Coronary artery (tissue), 2 donors: ENCODE results near the gene RPS24.
A peak's percentile ranks its signal among the peaks of the same experiment; 100 is the strongest.

ENCODE experiments used
- DNase-seq: peaks from one replicate; pipeline ENCODE4 v3.0.0-alpha.2; 2017; ENCODE audit warnings: low spot score
- H3K27ac ChIP-seq, 2 donors: fragments of 200-600 bp; sonication (generic); one replicate each; pipeline ENCODE4 v1.5.1; 2016 to 2019
- H3K4me3 ChIP-seq: fragments of 200-600 bp; sonication (generic); 2 replicates; pipeline ENCODE4 v1.5.1; 2016; ENCODE audit warnings: mild to moderate bottlenecking, moderate library complexity
- CTCF ChIP-seq: fragments of 200-600 bp; sonication (generic); IDR thresholded peaks from one replicate; pipeline ENCODE4 v1.5.1; 2019; ENCODE audit warnings: antibody characterized with exemption

The RPS24 gene

GRCh38 chr10:78047314-78047891 is 13.7 kb downstream of the RPS24 start:
- peak; percentile 72 for TF ChIP-seq CTCF
- no peak overlapping the region for H3K27ac ChIP-seq

GRCh38 chr10:78049851-78050250 is 16.2 kb downstream of the RPS24 start:
- H3K4me3 ChIP-seq: no peak overlapping the region
- no peak for TF ChIP-seq CTCF
- H3K27ac ChIP-seq: no peak overlapping the region
- DNase-seq: no peak

More at GRCh38 chr10:78047314-78047891, 13.7 kb downstream of the RPS24 start:
- peak; percentile 80 for DNase-seq
- no peak overlapping the region for H3K4me3 ChIP-seq

- H3K4me3 ChIP-seq: no peak overlapping the region
- TF ChIP-seq CTCF: no peak
- H3K27ac ChIP-seq: no peak overlapping the region
- no peak for DNase-seq
Measured at GRCh38 chr10:78053211-78053868, 19.7 kb downstream of the RPS24 start.

GRCh38 chr10:78058562-78058961 is 24.9 kb downstream of the RPS24 start:
- H3K4me3 ChIP-seq: no peak overlapping the region
- DNase-seq: no peak
- TF ChIP-seq CTCF: no peak
- no peak overlapping the region for H3K27ac ChIP-seq

GRCh38 chr10:78059906-78060702 is 26.4 kb downstream of the RPS24 start:
- H3K4me3 ChIP-seq: no peak overlapping the region
- DNase-seq: no peak
- no peak overlapping the region for H3K27ac ChIP-seq
- TF ChIP-seq CTCF: no peak

- TF ChIP-seq CTCF: no peak
- no peak for DNase-seq
- H3K27ac ChIP-seq: no peak overlapping the region
- H3K4me3 ChIP-seq: no peak overlapping the region
Measured at GRCh38 chr10:78062296-78062695, 28.6 kb downstream of the RPS24 start.
